WERI-Rb-1 (cell line): ENCODE data around the gene WDR48.

Source experiments
- DNase-seq: peaks from one replicate; pipeline ENCODE4 v3.0.0-alpha.2; 2020
- H3K27ac ChIP-seq: fragments of 250-450 bp; sonication (Bioruptor Pico); 2 replicates; pipeline ENCODE4 v1.5.1; 2020; ENCODE audit warnings: mild to moderate bottlenecking, moderate library complexity
- H3K27me3 ChIP-seq: fragments of 250-450 bp; sonication (Bioruptor Pico); 2 replicates; pipeline ENCODE4 v1.5.1; 2021; ENCODE audit warnings: mild to moderate bottlenecking, low read depth, moderate library complexity; ENCODE audit not compliant: insufficient read depth, severe bottlenecking
- H3K36me3 ChIP-seq: fragments of 250-450 bp; sonication (Bioruptor Pico); 2 replicates; pipeline ENCODE4 v1.5.1; 2020; ENCODE audit warnings: mild to moderate bottlenecking, moderate library complexity
- H3K4me3 ChIP-seq: 2 replicates; pipeline ENCODE4 v1.5.1; 2011; ENCODE audit warnings: low read depth, mild to moderate bottlenecking, control low read depth, low read length
- H3K9me3 ChIP-seq: fragments of 250-450 bp; sonication (Bioruptor Pico); 2 replicates; pipeline ENCODE4 v1.5.1; 2021; ENCODE audit warnings: mild to moderate bottlenecking, moderate library complexity; ENCODE audit not compliant: severe bottlenecking
- CTCF ChIP-seq: IDR thresholded peaks from 2 replicates; pipeline ENCODE4 v1.5.1; 2011; ENCODE audit warnings: low read depth, mild to moderate bottlenecking, control low read depth, inconsistent platforms, low read length

Gene WDR48

GRCh38 chr3:39080026-39080425, 28.2 kb downstream of the WDR48 start:
- H3K27ac ChIP-seq, result no peak overlapping the region
- no peaks in the 10 kb centered on the region for H3K9me3 ChIP-seq
- H3K4me3 ChIP-seq, result no peak overlapping the region
- peaks cover 46% of the 10 kb centered on the region for H3K36me3 ChIP-seq
- no peaks in the 10 kb centered on the region for H3K27me3 ChIP-seq
- no peak for TF ChIP-seq CTCF
- no peak for DNase-seq

DNA sequence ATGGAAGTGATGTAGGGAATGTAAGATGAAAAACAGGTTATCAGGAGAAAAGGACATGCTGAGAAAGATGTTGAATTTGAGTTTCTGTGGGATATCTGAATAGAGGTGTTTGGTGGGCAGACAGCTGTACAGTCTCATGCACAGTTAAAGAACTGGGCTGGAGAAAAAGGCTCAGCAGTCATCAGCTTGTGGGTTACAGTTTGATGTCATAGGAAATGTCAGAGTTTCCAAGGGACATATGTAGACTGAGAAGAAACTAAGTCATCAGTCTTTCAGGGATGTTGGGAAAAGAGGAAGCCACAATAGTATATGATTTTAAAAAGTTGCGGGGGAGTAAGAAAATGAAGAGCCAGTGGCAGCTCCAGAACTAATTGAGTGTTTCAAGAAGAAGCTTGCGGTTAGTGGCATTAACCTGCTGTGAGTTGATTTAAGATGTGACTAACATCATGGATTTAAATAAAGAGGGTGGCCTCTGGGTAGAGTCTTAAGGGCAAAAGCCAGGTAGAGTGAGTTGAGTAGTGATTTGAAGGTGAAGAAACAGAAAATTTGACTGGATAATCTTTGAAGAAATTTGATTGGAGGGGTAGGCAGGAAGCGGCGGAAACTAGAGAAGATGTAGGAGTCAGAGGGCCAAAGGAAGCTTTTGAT, 31.0 kb downstream of the WDR48 start:
- Histone ChIP-seq H3K36me3 (peaks cover 39% of the 10 kb centered on the region), H3K4me3 (no peak overlapping the region), H3K9me3 (no peaks in the 10 kb centered on the region), H3K27ac (no peak overlapping the region), H3K27me3 (no peaks in the 10 kb centered on the region)
- DNase-seq, result no peak
- TF ChIP-seq CTCF, result no peak

DNA sequence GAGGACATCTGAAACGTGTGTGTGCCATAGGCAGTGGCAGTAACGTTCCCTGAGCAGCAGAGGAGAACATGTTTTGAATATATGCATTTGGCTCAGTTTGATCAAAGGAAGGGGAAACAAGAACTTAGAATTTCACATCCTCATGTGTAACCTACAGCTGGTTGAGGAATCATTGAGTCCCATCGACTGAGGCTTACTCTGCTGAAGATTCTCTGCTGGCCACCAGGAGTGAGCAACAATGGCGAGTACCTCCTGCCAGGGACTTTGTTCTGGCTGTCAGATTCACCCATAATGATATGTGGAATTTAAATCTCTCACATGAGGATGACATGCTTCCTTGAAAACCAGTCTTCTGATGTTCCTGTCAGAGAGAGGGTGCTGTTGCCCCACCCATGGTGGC, 34.3 kb downstream of the WDR48 start:
- DNase-seq, result no peak
- Histone ChIP-seq H3K4me3 (no peak overlapping the region), H3K27ac (no peak overlapping the region), H3K9me3 (no peaks in the 10 kb centered on the region), H3K36me3 (peaks cover 48% of the 10 kb centered on the region), H3K27me3 (no peaks in the 10 kb centered on the region)
- no peak for TF ChIP-seq CTCF

- Histone ChIP-seq H3K27me3 (no peaks in the 10 kb centered on the region), H3K4me3 (no peak overlapping the region), H3K27ac (no peak overlapping the region), H3K9me3 (no peaks in the 10 kb centered on the region), H3K36me3 (peaks cover 66% of the 10 kb centered on the region)
- TF ChIP-seq CTCF, result no peak
- DNase-seq, result no peak
Measured at GRCh38 chr3:39088456-39088855, 36.6 kb downstream of the WDR48 start.

- Histone ChIP-seq H3K27me3 (no peaks in the 10 kb centered on the region), H3K36me3 (peaks cover 70% of the 10 kb centered on the region), H3K9me3 (no peaks in the 10 kb centered on the region), H3K27ac (no peak overlapping the region), H3K4me3 (no peak overlapping the region)
- no peak for TF ChIP-seq CTCF
- DNase-seq, result no peak
Measured at GRCh38 chr3:39088889-39089288, 37.1 kb downstream of the WDR48 start.

- H3K4me3 ChIP-seq, result no peak overlapping the region
- no peak overlapping the region for H3K27ac ChIP-seq
- H3K27me3 ChIP-seq, result no peaks in the 10 kb centered on the region
- peaks cover 78% of the 10 kb centered on the region for H3K36me3 ChIP-seq
- TF ChIP-seq CTCF, result no peak
- no peak for DNase-seq
- no peaks in the 10 kb centered on the region for H3K9me3 ChIP-seq
Measured at GRCh38 chr3:39090922-39091321, 39.1 kb downstream of the WDR48 start.
